Measurements from ENCODE around the gene POF1B.

DNA sequence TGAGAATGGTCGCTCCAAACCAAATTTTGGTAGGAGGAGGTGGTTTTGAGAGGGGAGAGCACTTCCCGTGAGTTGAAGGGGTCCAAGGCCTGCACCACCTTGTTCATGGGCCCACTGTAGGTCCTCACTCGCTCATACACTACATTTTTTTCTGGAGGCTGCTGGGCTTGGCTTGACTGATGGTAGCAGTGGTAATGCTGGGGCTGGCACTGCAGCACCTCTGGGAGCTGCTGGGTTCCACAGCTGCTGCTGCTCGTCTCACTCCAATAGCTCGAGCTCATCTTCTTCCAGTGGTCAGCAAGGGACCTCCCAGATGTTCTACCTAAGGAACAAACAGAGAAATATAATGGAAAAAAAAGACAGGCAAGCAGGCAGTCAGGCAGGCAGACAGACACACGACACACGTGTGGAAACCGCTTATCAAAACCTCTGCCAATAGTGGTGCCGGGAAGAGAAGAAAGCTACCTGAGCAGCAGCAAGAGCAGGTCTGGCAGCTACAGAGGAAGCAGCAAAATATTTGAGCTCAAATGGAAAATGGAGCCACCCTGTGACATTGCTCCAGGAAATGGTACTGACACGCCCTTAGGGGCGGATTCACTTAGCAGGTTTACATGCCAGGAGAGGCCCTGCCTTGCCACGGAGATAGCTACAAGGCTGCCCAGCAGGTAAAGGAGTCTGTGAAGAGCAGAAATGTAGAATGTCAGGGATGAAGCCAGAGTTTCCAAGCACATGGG is at the start of gene POF1B:
- TF ChIP-seq PHF8 (IDR thresholded peaks at IDR 0.05; ENCODE audit: borderline replicate concordance, low read depth) = no peak
- TF ChIP-seq, protein P1, sequence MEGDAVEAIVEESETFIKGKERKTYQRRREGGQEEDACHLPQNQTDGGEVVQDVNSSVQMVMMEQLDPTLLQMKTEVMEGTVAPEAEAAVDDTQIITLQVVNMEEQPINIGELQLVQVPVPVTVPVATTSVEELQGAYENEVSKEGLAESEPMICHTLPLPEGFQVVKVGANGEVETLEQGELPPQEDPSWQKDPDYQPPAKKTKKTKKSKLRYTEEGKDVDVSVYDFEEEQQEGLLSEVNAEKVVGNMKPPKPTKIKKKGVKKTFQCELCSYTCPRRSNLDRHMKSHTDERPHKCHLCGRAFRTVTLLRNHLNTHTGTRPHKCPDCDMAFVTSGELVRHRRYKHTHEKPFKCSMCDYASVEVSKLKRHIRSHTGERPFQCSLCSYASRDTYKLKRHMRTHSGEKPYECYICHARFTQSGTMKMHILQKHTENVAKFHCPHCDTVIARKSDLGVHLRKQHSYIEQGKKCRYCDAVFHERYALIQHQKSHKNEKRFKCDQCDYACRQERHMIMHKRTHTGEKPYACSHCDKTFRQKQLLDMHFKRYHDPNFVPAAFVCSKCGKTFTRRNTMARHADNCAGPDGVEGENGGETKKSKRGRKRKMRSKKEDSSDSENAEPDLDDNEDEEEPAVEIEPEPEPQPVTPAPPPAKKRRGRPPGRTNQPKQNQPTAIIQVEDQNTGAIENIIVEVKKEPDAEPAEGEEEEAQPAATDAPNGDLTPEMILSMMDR (IDR thresholded peaks at IDR 0.05) = no peak
- TF ChIP-seq, protein P2, sequence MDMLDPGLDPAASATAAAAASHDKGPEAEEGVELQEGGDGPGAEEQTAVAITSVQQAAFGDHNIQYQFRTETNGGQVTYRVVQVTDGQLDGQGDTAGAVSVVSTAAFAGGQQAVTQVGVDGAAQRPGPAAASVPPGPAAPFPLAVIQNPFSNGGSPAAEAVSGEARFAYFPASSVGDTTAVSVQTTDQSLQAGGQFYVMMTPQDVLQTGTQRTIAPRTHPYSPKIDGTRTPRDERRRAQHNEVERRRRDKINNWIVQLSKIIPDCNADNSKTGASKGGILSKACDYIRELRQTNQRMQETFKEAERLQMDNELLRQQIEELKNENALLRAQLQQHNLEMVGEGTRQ (IDR thresholded peaks at IDR 0.05) = no peak
